ENCODE data around the gene FRYL. TPM values are rescaled to one million over a fixed set of nuclear protein-coding genes. Genes with fewer than 3 reads are reported as not detected.

The FRYL gene
- total and polyA plus RNA-seq, 2 of the 8 experiments (the other 6 are each of a cell fraction or from before 2014, with no cell fraction given) = 8.0 to 36.5 TPM

DNA sequence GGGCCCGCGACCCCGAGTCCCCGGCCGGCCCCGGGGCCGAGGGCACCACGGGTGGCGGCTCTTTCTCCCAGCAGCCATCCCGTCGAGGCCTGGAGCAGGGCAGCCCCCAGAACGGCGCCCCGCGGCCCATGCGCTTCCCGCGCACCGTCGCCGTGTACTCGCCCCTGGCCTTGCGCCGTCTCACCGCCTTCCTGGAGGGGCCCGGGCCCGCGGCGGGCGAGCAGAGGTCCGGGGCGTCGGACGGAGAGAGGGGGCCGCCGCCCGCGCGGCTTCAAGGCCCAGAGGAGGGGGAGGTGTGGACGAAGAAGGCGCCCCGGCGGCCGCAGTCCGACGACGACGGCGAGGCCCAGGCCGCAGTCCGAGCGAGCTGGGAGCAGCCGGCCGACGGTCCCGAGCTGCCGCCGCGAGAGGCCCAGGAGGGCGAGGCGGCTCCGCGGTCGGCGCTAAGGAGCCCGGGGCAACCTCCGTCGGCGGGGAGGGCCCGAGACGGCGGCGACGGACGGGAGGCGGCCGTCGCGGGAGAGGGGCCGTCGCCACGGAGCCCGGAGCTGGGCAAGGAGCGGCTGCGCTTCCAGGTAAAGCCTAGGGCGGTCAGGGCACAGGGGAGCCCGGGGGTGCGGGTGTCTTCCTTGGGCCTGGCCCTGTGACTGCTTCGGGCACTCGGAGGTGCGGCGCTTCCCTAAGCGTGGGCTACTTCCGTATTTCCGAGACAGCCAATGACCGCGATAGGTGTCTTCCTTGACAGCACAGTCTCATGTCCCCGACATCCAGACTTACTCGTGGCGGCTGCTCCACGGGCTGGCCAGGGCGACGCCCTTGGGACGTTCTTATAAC, 289.2 kb downstream of the FRYL start (continued):
- TF ChIP-seq SAP30 (IDR thresholded peaks at IDR 0.05; ENCODE audit: insufficient read depth, insufficient replicate concordance, low read length) (no peak), POLR2A (IDR thresholded peaks at IDR 0.05; ENCODE audit: control extremely low read depth in 1 of 2, low read depth in 2 of 2, low read length in 2 of 2) (no peak), HDAC2 (IDR thresholded peaks at IDR 0.05; ENCODE audit: borderline replicate concordance in 1 of 2, low read depth in 2 of 2, low read length in 2 of 2) (no peak), POLR2AphosphoS5 (IDR thresholded peaks at IDR 0.05; ENCODE audit: low read depth, low read length) (no peak), EGR1 (IDR thresholded peaks at IDR 0.05; ENCODE audit: borderline replicate concordance, low read depth, low read length) (no peak), NANOG (IDR thresholded peaks at IDR 0.05; ENCODE audit: insufficient read depth, low read depth, low read length, poor library complexity, severe bottlenecking) (no peak), CBX8 (IDR thresholded peaks at IDR 0.05; ENCODE audit: borderline replicate concordance, low read depth, low read length) (no peak), TEAD4 (IDR thresholded peaks at IDR 0.05; ENCODE audit: low read depth, low read length) (no peak), CEBPB (IDR thresholded peaks at IDR 0.05; ENCODE audit: low read depth, low read length) (no peak), TCF12 (IDR thresholded peaks at IDR 0.05; ENCODE audit: low read depth, low read length) (no peak)
- TF ChIP-seq, protein P1, sequence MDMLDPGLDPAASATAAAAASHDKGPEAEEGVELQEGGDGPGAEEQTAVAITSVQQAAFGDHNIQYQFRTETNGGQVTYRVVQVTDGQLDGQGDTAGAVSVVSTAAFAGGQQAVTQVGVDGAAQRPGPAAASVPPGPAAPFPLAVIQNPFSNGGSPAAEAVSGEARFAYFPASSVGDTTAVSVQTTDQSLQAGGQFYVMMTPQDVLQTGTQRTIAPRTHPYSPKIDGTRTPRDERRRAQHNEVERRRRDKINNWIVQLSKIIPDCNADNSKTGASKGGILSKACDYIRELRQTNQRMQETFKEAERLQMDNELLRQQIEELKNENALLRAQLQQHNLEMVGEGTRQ (IDR thresholded peaks at IDR 0.05; ENCODE audit: low read length) = no peak

All from H1 (cell line).